Chondrocyte (in vitro differentiated cells): ENCODE results near the gene C10orf88. TPM values are rescaled to one million over a fixed set of nuclear protein-coding genes. Genes with fewer than 3 reads are reported as not detected.

Source experiments
- DNase-seq: peaks from one replicate; pipeline ENCODE4 v3.0.0; 2021; ENCODE audit warnings: mixed read lengths, low spot score
- H3K27ac Mint-ChIP-seq: one replicate; pipeline ENCODE4 v1.8.0; 2021; ENCODE audit warnings: mild to moderate bottlenecking, moderate library complexity, mixed read lengths; ENCODE audit not compliant: unreplicated experiment
- H3K27me3 Mint-ChIP-seq: 2 replicates; pipeline ENCODE4 v1.8.0; 2021; ENCODE audit warnings: low read depth, mixed read lengths
- H3K36me3 Mint-ChIP-seq: 2 replicates; pipeline ENCODE4 v1.8.0; 2021; ENCODE audit warnings: low read depth, mixed read lengths
- H3K4me1 Mint-ChIP-seq: 2 replicates; pipeline ENCODE4 v1.8.0; 2021; ENCODE audit warnings: low read depth, mild to moderate bottlenecking, mixed read lengths
- H3K4me3 Mint-ChIP-seq: one replicate; pipeline ENCODE4 v1.8.0; 2021; ENCODE audit warnings: mild to moderate bottlenecking, moderate library complexity, mixed read lengths; ENCODE audit not compliant: unreplicated experiment
- H3K9me3 Mint-ChIP-seq: 2 replicates; pipeline ENCODE4 v1.8.0; 2021; ENCODE audit warnings: low read depth, mixed read lengths
- CTCF ChIP-seq: fragments of 200-600 bp; sonication (generic); IDR thresholded peaks from 2 replicates; pipeline ENCODE4 v1.5.0; 2021; ENCODE audit warnings: antibody characterized with exemption, mild to moderate bottlenecking, moderate library complexity
- total RNA-seq: library from RNA; stranded (reverse); gene quantifications from 3 replicates; pipeline ENCODE4 v1.2.1, GENCODE V29; 2021

Gene C10orf88
- total RNA-seq, 1 donor from 2014 or later: 12.5 TPM

- DNase-seq: no peak
- Mint-ChIP-seq H3K27ac (no peak overlapping the region), H3K4me3 (no peak overlapping the region), H3K27me3 (no peaks in the 10 kb centered on the region), H3K9me3 (no peaks in the 10 kb centered on the region), H3K36me3 (peaks cover 7% of the 10 kb centered on the region), H3K4me1 (no peaks in the 10 kb centered on the region)
- no peak for TF ChIP-seq CTCF
Measured at GRCh38 chr10:122998360-122998917, 44.4 kb upstream of the C10orf88 start.

GRCh38 chr10:122997864-122998263 lies 43.8 kb upstream of the C10orf88 start:
- peaks cover 7% of the 10 kb centered on the region for H3K36me3 Mint-ChIP-seq
- DNase-seq: no peak
- no peaks in the 10 kb centered on the region for H3K4me1 Mint-ChIP-seq
- no peaks in the 10 kb centered on the region for H3K9me3 Mint-ChIP-seq
- no peak for TF ChIP-seq CTCF
- H3K4me3 Mint-ChIP-seq: no peak overlapping the region
- H3K27ac Mint-ChIP-seq: no peak overlapping the region
- H3K27me3 Mint-ChIP-seq: no peaks in the 10 kb centered on the region

- Mint-ChIP-seq H3K27ac (no peak overlapping the region), H3K9me3 (no peaks in the 10 kb centered on the region), H3K36me3 (peaks cover 7% of the 10 kb centered on the region), H3K27me3 (no peaks in the 10 kb centered on the region), H3K4me1 (no peaks in the 10 kb centered on the region), H3K4me3 (no peak overlapping the region)
- no peak for TF ChIP-seq CTCF
- DNase-seq: no peak
Measured at GRCh38 chr10:122995936-122996335, 41.9 kb upstream of the C10orf88 start.

GRCh38 chr10:122993797-122994336 lies 39.8 kb upstream of the C10orf88 start:
- Mint-ChIP-seq H3K36me3 (peaks cover 10% of the 10 kb centered on the region), H3K4me3 (no peak overlapping the region), H3K9me3 (no peaks in the 10 kb centered on the region), H3K27ac (no peak overlapping the region), H3K4me1 (peaks cover 3% of the 10 kb centered on the region), H3K27me3 (no peaks in the 10 kb centered on the region)
- DNase-seq: no peak
- TF ChIP-seq CTCF: no peak

- no peaks in the 10 kb centered on the region for H3K9me3 Mint-ChIP-seq
- no peaks in the 10 kb centered on the region for H3K27me3 Mint-ChIP-seq
- H3K4me1 Mint-ChIP-seq: peaks cover 3% of the 10 kb centered on the region
- no peak for DNase-seq
- no peak overlapping the region for H3K27ac Mint-ChIP-seq
- no peak for TF ChIP-seq CTCF
- no peak overlapping the region for H3K4me3 Mint-ChIP-seq
- peaks cover 13% of the 10 kb centered on the region for H3K36me3 Mint-ChIP-seq
Measured at GRCh38 chr10:122992031-122992585, 38.1 kb upstream of the C10orf88 start.
